Neutrophil (primary cell): Measurements from ENCODE around the gene CETN2.

Experiments
- H3K27ac ChIP-seq: fragments of 200-600 bp; sonication (generic); 2 replicates; pipeline ENCODE4 v1.5.1; 2016; ENCODE audit warnings: mild to moderate bottlenecking, moderate library complexity
- H3K27me3 ChIP-seq: fragments of 200-600 bp; sonication (generic); 2 replicates; pipeline ENCODE4 v1.6.0; 2016; ENCODE audit warnings: mild to moderate bottlenecking
- H3K36me3 ChIP-seq: fragments of 200-600 bp; sonication (generic); 2 replicates; pipeline ENCODE4 v1.5.1; 2017
- H3K4me1 ChIP-seq, 2 experiments: fragments of 200-600 bp in 1 of 2; sonication (generic) in 1 of 2; 1 replicate in 1 of 2; 2 replicates in 1 of 2; pipeline versions ENCODE4 v1.5.1 to v1.6.1; 2013 to 2016; ENCODE audit warnings: low read depth in 1 of 2, low read length in 1 of 2, mild to moderate bottlenecking in 1 of 2, moderate library complexity in 1 of 2; ENCODE audit not compliant: control insufficient read depth in 1 of 2, insufficient read depth in 1 of 2
- H3K4me3 ChIP-seq, 2 experiments: fragments of 200-600 bp in 1 of 2; sonication (generic) in 1 of 2; 1 replicate in 1 of 2; 2 replicates in 1 of 2; pipeline ENCODE4 v1.5.1; 2013 to 2016; ENCODE audit warnings: low read depth in 1 of 2, low read length in 1 of 2, mild to moderate bottlenecking in 1 of 2, moderate library complexity in 1 of 2
- H3K9me3 ChIP-seq: fragments of 200-600 bp; sonication (generic); 2 replicates; pipeline ENCODE4 v1.5.1; 2016
- TF ChIP-seq, protein P1 (sequence below): fragments of 200-600 bp; sonication (generic); IDR thresholded peaks from 2 replicates; pipeline ENCODE4 v1.5.1; 2016; ENCODE audit warnings: antibody characterized with exemption

The CETN2 gene

DNA sequence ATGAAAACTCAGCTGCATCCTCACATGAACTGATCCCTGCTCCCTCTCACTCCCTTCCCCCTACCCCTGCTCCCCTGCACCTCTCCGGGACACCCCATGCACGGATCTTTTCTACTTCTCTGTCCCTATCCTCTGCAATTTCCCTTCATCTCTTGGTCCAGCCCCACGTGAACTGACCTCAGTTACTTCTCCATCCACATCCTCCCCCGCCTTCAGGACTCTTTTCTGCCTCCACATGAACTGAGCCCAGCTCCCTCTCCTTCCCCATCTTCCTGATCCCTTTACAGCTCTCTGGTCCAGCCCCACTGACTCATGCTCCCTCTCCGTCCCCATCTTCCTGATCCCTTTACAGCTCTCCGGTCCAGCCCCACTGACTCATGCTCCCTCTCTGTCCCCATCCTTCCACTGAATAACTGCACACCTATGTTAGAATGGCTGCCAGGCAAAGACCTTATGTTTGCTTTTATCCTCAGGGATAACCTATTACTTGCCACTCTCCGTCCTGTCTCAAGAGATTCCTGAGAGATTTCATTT lies 5.6 kb downstream of the CETN2 start:
- TF ChIP-seq, protein P1, sequence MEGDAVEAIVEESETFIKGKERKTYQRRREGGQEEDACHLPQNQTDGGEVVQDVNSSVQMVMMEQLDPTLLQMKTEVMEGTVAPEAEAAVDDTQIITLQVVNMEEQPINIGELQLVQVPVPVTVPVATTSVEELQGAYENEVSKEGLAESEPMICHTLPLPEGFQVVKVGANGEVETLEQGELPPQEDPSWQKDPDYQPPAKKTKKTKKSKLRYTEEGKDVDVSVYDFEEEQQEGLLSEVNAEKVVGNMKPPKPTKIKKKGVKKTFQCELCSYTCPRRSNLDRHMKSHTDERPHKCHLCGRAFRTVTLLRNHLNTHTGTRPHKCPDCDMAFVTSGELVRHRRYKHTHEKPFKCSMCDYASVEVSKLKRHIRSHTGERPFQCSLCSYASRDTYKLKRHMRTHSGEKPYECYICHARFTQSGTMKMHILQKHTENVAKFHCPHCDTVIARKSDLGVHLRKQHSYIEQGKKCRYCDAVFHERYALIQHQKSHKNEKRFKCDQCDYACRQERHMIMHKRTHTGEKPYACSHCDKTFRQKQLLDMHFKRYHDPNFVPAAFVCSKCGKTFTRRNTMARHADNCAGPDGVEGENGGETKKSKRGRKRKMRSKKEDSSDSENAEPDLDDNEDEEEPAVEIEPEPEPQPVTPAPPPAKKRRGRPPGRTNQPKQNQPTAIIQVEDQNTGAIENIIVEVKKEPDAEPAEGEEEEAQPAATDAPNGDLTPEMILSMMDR: no peak

GRCh38 chrX:152823657-152824056 lies 6.9 kb downstream of the CETN2 start:
- no peaks in the 10 kb centered on the region for H3K4me1 ChIP-seq
- no peak overlapping the region for H3K27ac ChIP-seq
- H3K27me3 ChIP-seq: peaks cover 17% of the 10 kb centered on the region
- no peaks in the 10 kb centered on the region for H3K9me3 ChIP-seq
- TF ChIP-seq, protein P1: no peak
- peaks cover 3% of the 10 kb centered on the region for H3K36me3 ChIP-seq
- no peak overlapping the region for H3K4me3 ChIP-seq

More for the DNA sequence above, 5.6 kb downstream of the CETN2 start:
- Histone ChIP-seq H3K27me3 (peaks cover 17% of the 10 kb centered on the region), H3K9me3 (no peaks in the 10 kb centered on the region), H3K4me1 (peaks cover 0 to 2% of the 10 kb centered on the region in 2 experiments), H3K36me3 (peaks cover 3% of the 10 kb centered on the region), H3K4me3 (no peak overlapping the region), H3K27ac (no peak overlapping the region)

DNA sequence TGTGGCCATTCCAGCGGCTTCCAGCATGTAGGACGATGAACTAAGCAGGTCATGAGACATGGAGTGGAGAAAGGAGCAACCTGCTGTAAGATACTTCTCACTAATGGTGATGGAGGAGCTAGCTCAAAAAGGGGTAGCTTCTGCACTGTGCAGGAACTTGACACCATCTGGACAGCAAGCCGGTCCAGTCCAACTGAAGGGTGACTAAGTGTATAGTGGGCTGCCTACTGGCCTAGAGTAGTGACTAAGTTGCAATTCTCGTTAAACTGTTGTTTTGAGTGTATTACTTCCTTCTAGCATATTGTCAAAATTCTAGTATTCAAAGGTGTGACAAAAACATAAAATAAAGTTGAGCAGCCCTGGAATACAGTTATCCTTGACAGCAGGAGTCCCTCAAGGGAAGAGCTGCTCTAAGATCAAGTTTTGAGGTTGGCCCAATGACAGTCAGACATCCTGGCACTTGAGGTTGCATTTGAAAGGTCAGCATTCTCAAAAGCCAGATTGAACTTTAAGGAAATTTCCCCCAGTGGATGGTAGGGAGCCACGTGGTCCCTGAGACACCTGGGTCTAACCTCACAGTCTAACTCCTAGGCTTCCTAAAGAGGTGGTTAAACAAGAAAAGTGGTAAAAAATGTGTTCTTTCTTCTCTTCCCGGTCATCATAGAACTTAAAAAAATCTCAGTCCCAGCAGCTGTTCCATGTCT lies 8.0 kb downstream of the CETN2 start:
- Histone ChIP-seq H3K4me1 (no peaks in the 10 kb centered on the region), H3K27me3 (peaks cover 17% of the 10 kb centered on the region), H3K27ac (no peak overlapping the region), H3K4me3 (no peak overlapping the region), H3K9me3 (no peaks in the 10 kb centered on the region), H3K36me3 (peaks cover 3% of the 10 kb centered on the region)
- TF ChIP-seq, protein P1: no peak

DNA sequence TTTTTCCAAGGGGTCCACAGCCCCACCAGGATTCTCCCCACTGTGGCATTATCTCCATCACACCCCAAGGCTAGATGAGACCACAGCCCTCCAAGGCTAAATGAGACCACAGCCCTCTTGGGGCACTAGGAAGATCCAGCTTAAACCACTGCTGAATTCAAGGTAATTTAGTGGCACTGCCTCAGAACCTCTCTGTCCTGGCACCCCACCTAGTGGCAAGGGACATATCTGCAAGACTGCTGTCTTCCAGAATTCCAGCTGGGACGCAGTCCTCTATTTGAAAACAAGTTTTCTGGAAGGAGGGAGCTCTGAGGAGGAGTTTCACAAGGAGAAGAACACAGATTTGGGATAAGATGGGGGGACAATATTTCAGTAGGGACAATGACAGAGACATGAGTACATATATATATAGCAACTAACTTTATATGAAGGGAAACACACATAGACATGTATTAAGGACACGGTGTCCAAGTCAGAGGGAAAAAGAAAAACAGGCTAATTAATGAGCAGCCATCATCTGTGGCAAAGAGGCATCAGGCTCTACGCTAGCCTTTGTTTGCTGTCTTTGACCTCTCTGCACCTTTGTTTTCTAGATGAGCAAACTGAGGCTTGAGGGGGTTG lies 9.3 kb downstream of the CETN2 start:
- H3K9me3 ChIP-seq: no peaks in the 10 kb centered on the region
- no peak overlapping the region for H3K27ac ChIP-seq
- H3K27me3 ChIP-seq: peaks cover 17% of the 10 kb centered on the region
- no peak overlapping the region for H3K4me3 ChIP-seq
- TF ChIP-seq, protein P1: no peak
- H3K4me1 ChIP-seq: no peaks in the 10 kb centered on the region
- no peaks in the 10 kb centered on the region for H3K36me3 ChIP-seq

GRCh38 chrX:152819732-152820131 lies 10.8 kb downstream of the CETN2 start:
- Histone ChIP-seq H3K4me1 (no peaks in the 10 kb centered on the region), H3K9me3 (no peaks in the 10 kb centered on the region), H3K27ac (no peak overlapping the region), H3K4me3 (no peak overlapping the region), H3K27me3 (peaks cover 17% of the 10 kb centered on the region), H3K36me3 (no peaks in the 10 kb centered on the region)
- TF ChIP-seq, protein P1: no peak
